Tibial artery (tissue), 4 donors: ENCODE measurements around the gene THEM5.

Experiments used
- DNase-seq, 2 donors: peaks; one replicate each; pipeline ENCODE4 v3.0.0-alpha.2; 2019
- H3K27ac ChIP-seq, 2 donors: fragments of 200-600 bp; sonication (generic) in 1 of 2; 1 replicate in 1 of 2; 2 replicates in 1 of 2; pipeline ENCODE4 v1.5.1; 2018 to 2019; ENCODE audit warnings: mild to moderate bottlenecking in 1 of 2
- H3K27me3 ChIP-seq, 2 donors: fragments of 200-600 bp; sonication (generic) in 1 of 2; one replicate each; pipeline versions ENCODE4 v1.5.1 to v1.6.0; 2016 to 2019
- H3K36me3 ChIP-seq, 3 donors: fragments of 200-600 bp; sonication (generic) in 2 of 3; one replicate each; pipeline ENCODE4 v1.5.1; 2016 to 2019; ENCODE audit warnings: mild to moderate bottlenecking in 2 of 3
- H3K4me1 ChIP-seq, 4 donors: fragments of 200-600 bp; sonication (generic) in 2 of 4; 1 replicate in 3 of 4; 2 replicates in 1 of 4; pipeline ENCODE4 v1.5.1; 2016 to 2019
- H3K4me3 ChIP-seq, 2 donors: fragments of 200-600 bp; sonication (generic) in 1 of 2; 1 replicate in 1 of 2; 2 replicates in 1 of 2; pipeline ENCODE4 v1.5.1; 2018 to 2019; ENCODE audit warnings: mild to moderate bottlenecking in 2 of 2
- H3K9me3 ChIP-seq, 3 donors: fragments of 200-600 bp; sonication (generic) in 1 of 3; one replicate each; pipeline ENCODE4 v1.5.1; 2016 to 2019
- CTCF ChIP-seq, 2 experiments: fragments of 200-600 bp in 1 of 2; fragments of 450-650 bp in 1 of 2; IDR thresholded peaks; one replicate each; pipeline ENCODE4 v1.5.1; 2017 to 2019; ENCODE audit warnings: antibody characterized with exemption in 2 of 2, mild to moderate bottlenecking in 1 of 2, moderate library complexity in 1 of 2
- intact Hi-C: fragments of 100-400 bp; cut with DNase I; formaldehyde crosslinking; loops from one replicate; pipeline ENCODE4 v1.15.0; 2023; ENCODE audit warnings: low total_unique reads

The THEM5 gene

GRCh38 chr1:151819976-151820623 is 33.4 kb downstream of the THEM5 start:
- Histone ChIP-seq H3K27me3 (peaks cover 0 to 19% of the 10 kb centered on the region in 2 donors), H3K4me3 (no peak overlapping the region), H3K36me3 (peaks cover 0 to 3% (median 0%) of the 10 kb centered on the region in 3 donors), H3K9me3 (no peaks in the 10 kb centered on the region), H3K27ac (no peak overlapping the region), H3K4me1 (peaks cover 0 to 2% (median 0%) of the 10 kb centered on the region in 4 donors)
- no peak for DNase-seq
- TF ChIP-seq CTCF (IDR thresholded peaks at IDR 0.05): no peak
- intact Hi-C loops: no loop called here

GRCh38 chr1:151819227-151819835 is 34.2 kb downstream of the THEM5 start:
- no peaks in the 10 kb centered on the region for H3K9me3 ChIP-seq
- H3K4me3 ChIP-seq: no peak overlapping the region
- peaks cover 0 to 2% (median 0%) of the 10 kb centered on the region in 4 donors for H3K4me1 ChIP-seq
- H3K36me3 ChIP-seq: peaks cover 0 to 11% (median 0%) of the 10 kb centered on the region in 3 donors
- no peak for DNase-seq
- no peak for TF ChIP-seq CTCF (IDR thresholded peaks at IDR 0.05)
- intact Hi-C loops: no loop called here
- H3K27me3 ChIP-seq: peaks cover 0 to 22% of the 10 kb centered on the region in 2 donors
- H3K27ac ChIP-seq: no peak overlapping the region

GRCh38 chr1:151817353-151817730 is 36.2 kb downstream of the THEM5 start:
- Histone ChIP-seq H3K4me3 (no peak overlapping the region), H3K36me3 (peaks cover 0 to 22% (median 0%) of the 10 kb centered on the region in 3 donors), H3K4me1 (peaks cover 0 to 2% (median 0%) of the 10 kb centered on the region in 4 donors), H3K27ac (no peak overlapping the region), H3K9me3 (no peaks in the 10 kb centered on the region), H3K27me3 (peaks cover 0 to 23% of the 10 kb centered on the region in 2 donors)
- DNase-seq: no peak
- no peak for TF ChIP-seq CTCF (IDR thresholded peaks at IDR 0.05)
- intact Hi-C loops: no loop called here

- no peak overlapping the region for H3K27ac ChIP-seq
- no peak for TF ChIP-seq CTCF (IDR thresholded peaks at IDR 0.05)
- intact Hi-C loops: no loop called here
Observed at GRCh38 chr1:151816548-151817352, 36.8 kb downstream of the THEM5 start.

GRCh38 chr1:151815716-151816327 is 37.7 kb downstream of the THEM5 start:
- Histone ChIP-seq H3K4me1 (peaks cover 0 to 2% (median 0%) of the 10 kb centered on the region in 4 donors), H3K4me3 (no peak overlapping the region), H3K27ac (no peak overlapping the region), H3K36me3 (peaks cover 0 to 22% (median 0%) of the 10 kb centered on the region in 3 donors), H3K9me3 (no peaks in the 10 kb centered on the region), H3K27me3 (peaks cover 0 to 19% of the 10 kb centered on the region in 2 donors)
- no peak for DNase-seq
- intact Hi-C loops: no loop called here
- TF ChIP-seq CTCF (IDR thresholded peaks at IDR 0.05): no peak

More at GRCh38 chr1:151816548-151817352, 36.8 kb downstream of the THEM5 start:
- H3K4me1 ChIP-seq: peaks cover 0 to 2% (median 0%) of the 10 kb centered on the region in 4 donors
- no peak overlapping the region for H3K4me3 ChIP-seq
- no peak for DNase-seq
- peaks cover 0 to 22% (median 0%) of the 10 kb centered on the region in 3 donors for H3K36me3 ChIP-seq
- H3K9me3 ChIP-seq: no peaks in the 10 kb centered on the region
- H3K27me3 ChIP-seq: peaks cover 0 to 19% of the 10 kb centered on the region in 2 donors
